Activated CD4-positive, alpha-beta T cell treated with anti-CD3 and anti-CD28 coated beads, Interleukin-2, amount 50 U/mL, for 48 hours (primary cell): ENCODE data around the gene CHRNE.

ENCODE experiments used
- DNase-seq, 2 experiments: peaks; one replicate each; pipeline ENCODE4 v3.0.0-alpha.2; 2020

CHRNE gene

DNA sequence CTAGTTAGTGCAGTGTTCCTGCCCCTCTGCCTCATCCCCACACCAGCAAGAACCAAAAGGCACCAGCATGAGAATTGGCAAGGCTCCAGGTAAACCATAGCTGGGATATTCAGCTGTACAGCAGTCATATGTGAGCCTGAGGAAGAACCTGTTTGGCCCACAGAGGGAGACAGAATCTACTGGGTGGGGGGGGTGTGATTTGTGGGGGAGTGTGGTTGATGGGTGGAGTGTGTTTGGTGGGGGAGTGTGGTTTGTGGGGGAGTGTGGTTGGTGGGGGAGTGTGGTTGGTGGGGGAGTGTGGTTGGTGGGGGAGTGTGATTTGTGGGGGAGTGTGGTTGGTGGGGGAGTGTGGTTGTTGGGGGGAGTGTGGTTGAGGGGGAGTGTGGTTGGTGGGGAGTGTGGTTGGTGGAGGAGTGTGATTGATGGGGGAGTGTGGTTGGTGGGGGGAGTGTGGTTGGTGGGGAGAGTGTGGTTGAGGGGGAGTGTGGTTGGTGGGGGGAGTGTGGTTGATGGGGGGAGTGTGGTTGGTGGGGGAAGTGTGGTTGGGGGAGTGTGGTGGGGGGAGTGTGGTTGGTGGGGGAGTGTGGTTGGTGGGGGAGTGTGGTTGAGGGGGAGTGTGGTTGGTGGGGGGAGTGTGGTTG, 50.2 kb downstream of the CHRNE start:
- no peak for DNase-seq

GRCh38 chr17:4851084-4851483, 51.8 kb downstream of the CHRNE start:
- no peak for DNase-seq

GRCh38 chr17:4850246-4850645, 52.7 kb downstream of the CHRNE start:
- DNase-seq: no peak

DNA sequence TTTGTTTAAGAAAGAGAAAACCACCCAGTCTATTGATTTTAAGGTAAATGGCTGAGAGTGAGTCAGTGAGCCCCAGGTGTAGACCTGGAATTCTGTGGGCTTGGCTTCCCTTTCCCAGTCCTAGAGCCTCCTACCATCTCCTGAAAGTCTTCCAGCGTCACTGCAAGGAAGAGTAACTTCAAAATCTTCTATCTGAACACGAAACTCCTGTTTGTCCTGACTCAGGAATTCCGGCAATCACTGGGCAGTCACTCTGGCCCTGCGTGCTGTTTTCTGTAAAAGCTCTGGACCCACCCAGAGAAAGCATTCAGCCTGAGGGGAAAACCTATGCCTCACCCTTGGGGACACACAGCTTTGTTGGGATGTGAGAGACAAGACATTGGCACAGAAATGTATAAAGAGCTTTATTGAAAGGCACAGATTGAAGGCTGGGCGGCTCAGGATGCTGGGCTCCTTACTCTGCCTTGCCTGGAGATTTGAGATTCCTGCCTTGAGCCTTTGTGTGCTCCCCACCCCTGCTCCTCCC, 53.8 kb downstream of the CHRNE start:
- DNase-seq: no peak
